ENCODE data around the gene FOXN1. TPM values are rescaled to one million over a fixed set of nuclear protein-coding genes. Genes with fewer than 3 reads are reported as not detected.

FOXN1 gene
- total and polyA plus RNA-seq, 2 of the 13 experiments (the other 11 are each of a cell fraction or from before 2014, with no cell fraction given): 0.01 TPM; not detected in 1

GRCh38 chr17:28576758-28577465, 70.8 kb downstream of the FOXN1 start, which contains the start of gene ALDOC (continued):
- TF ChIP-seq ZNF468 (CRISPR knock-in tag; IDR thresholded peaks at IDR 0.05) (no peak), RFXAP (CRISPR knock-in tag; IDR thresholded peaks at IDR 0.05; ENCODE audit: borderline replicate concordance) (peak; percentile 45; the same call in 1 of the 2 replicates), ZFY (CRISPR knock-in tag; IDR thresholded peaks at IDR 0.05) (no peak), SRSF1 (optimal IDR thresholded peaks at IDR 0.05; ENCODE audit: low read depth, low read length) (no peak), ZBTB40 (IDR thresholded peaks at IDR 0.05) (no peak), ZBTB40 (CRISPR knock-in tag; IDR thresholded peaks at IDR 0.05) (peak; percentile 68; the same call in 1 of the 2 replicates), MLXIP (CRISPR knock-in tag; IDR thresholded peaks at IDR 0.05; ENCODE audit: borderline replicate concordance) (peak; percentile 50; the same call in 1 of the 2 replicates), ELF3 (CRISPR knock-in tag; IDR thresholded peaks at IDR 0.05) (peak; percentile 67), HNRNPLL (IDR thresholded peaks at IDR 0.05; ENCODE audit: low read depth, low read length, poor library complexity, severe bottlenecking) (peak; percentile 69), NFAT5 (CRISPR knock-in tag; IDR thresholded peaks at IDR 0.05) (0 out of 2 replicates have a peak, but pooled peaks have one; percentile 23)

Measured in HepG2 (cell line).